ENCODE measurements around the gene HBEGF. TPM values are rescaled to one million over a fixed set of nuclear protein-coding genes. Genes with fewer than 3 reads are reported as not detected.

The HBEGF gene
- total and polyA plus RNA-seq, 2 experiments from 2014 or later: 3.7 to 4.9 TPM

DNA sequence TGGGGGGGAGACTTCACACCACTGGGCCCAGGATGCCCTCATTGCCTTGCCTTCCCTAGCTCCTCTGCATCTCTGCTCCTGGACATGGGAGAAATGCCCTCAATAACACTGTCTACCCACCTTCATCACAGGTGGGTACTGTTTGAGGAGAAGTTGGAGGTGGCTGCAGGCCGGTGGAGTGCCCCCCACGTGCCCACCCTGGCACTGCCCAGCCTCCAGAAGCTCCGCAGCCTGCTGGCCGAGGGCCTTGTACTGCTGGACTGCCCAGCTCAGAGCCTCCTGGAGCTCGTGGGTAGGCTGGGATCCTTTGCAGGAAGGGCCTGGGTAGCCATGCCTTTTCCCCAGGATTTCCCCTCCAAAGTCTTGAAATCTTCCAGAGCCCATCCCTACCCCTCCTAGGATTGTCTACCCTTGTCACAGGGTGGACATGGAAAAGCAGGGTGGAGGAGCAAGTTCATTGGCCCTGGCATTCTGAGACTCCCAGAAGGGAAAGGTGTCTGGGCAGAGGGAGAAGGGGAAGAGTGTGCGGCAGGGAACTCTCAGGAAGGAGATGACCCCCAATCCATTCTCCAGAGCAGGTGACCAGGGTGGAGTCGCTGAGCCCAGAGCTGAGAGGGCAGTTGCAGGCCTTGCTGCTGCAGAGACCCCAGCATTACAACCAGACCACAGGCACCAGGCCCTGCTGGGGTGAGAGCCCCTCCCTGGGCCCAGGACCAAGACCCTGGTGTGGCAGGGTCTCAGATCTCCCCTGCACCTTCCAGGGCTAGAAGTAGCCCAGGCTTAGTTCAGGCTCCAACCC, 14.5 kb upstream of the HBEGF start:
- Histone ChIP-seq H3K27ac (no peak overlapping the region), H3K4me1 (ENCODE audit: low read depth) (no peaks in the 10 kb centered on the region), H3K9me3 (ENCODE audit: low read depth) (no peaks in the 10 kb centered on the region), H3K27me3 (peaks cover 16% of the 10 kb centered on the region), H3K4me3 (no peak overlapping the region), H3K36me3 (no peaks in the 10 kb centered on the region)
- no peak for DNase-seq (ENCODE audit: low read depth in 1 of 2, low spot score in 1 of 2)
- TF ChIP-seq, protein P1, sequence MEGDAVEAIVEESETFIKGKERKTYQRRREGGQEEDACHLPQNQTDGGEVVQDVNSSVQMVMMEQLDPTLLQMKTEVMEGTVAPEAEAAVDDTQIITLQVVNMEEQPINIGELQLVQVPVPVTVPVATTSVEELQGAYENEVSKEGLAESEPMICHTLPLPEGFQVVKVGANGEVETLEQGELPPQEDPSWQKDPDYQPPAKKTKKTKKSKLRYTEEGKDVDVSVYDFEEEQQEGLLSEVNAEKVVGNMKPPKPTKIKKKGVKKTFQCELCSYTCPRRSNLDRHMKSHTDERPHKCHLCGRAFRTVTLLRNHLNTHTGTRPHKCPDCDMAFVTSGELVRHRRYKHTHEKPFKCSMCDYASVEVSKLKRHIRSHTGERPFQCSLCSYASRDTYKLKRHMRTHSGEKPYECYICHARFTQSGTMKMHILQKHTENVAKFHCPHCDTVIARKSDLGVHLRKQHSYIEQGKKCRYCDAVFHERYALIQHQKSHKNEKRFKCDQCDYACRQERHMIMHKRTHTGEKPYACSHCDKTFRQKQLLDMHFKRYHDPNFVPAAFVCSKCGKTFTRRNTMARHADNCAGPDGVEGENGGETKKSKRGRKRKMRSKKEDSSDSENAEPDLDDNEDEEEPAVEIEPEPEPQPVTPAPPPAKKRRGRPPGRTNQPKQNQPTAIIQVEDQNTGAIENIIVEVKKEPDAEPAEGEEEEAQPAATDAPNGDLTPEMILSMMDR (IDR thresholded peaks at IDR 0.05; ENCODE audit: low read depth, low read length): no peak

DNA sequence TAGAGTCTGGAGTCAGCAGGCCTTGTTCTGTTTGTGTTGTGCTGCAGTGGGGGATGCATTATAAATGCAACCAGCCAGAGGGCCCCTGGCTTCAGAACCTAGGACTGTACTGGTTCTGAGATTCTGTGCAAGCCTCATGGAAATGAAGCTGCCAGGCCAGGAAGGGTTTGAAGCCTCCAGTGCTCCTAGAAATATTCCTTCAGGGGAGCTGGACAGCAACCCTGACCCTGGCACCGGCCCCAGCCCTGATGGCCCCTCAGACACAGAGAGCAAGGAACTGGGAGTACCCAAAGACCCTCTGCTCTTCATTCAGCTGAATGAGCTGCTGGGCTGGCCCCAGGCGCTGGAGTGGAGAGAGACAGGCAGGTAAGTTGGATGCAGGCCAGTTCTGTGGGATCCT, 13.7 kb upstream of the HBEGF start, which contains the start of gene SLC4A9:
Gene SLC4A9 (plus strand): TSS at position 94 of the 400 bp plus-strand sequence. CDS start 43 bp downstream, at position 137.
- Histone ChIP-seq H3K27ac (no peak within 1 kb of the TSS), H3K4me1 (ENCODE audit: low read depth) (no peaks in the 10 kb centered on the region), H3K4me3 (no peak within 1 kb of the TSS), H3K36me3 (no peaks in the 10 kb centered on the region), H3K27me3 (peaks cover 12% of the 10 kb centered on the region), H3K9me3 (ENCODE audit: low read depth) (no peaks in the 10 kb centered on the region)
- no peak for DNase-seq (ENCODE audit: low read depth in 1 of 2, low spot score in 1 of 2)
- TF ChIP-seq, protein P1 (IDR thresholded peaks at IDR 0.05; ENCODE audit: low read depth, low read length): no peak

DNA sequence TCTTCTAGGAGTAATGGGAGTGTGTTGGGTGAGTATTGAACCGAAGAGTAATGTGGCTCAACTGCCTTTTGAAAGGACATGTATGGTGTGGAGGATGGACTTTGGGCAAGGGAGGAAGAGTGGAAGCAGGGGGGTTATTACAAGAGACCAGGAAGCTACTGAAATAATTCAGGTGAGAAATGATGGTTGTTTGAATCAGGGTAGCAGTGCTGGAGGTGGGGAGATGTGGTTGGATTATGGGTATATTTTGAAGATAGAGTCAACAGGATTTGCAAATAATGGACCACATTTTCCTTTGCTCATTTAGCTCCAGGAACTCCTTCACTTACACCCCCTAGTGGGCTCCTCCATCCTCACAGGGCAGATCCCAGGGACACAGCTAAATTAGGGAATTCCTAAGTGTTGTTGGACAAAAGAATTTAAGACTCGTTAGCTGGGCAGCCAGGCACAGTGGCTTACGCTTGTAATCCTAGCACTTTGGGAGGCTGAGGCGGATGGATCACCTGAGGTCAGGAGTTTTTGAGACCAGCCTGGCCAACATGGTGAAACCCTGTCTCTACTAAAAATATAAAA, 12.4 kb upstream of the HBEGF start:
- Histone ChIP-seq H3K9me3 (ENCODE audit: low read depth) (no peaks in the 10 kb centered on the region), H3K27ac (no peak overlapping the region), H3K4me3 (no peak overlapping the region), H3K36me3 (no peaks in the 10 kb centered on the region), H3K27me3 (peaks cover 5% of the 10 kb centered on the region), H3K4me1 (ENCODE audit: low read depth) (no peaks in the 10 kb centered on the region)
- DNase-seq (ENCODE audit: low read depth in 1 of 2, low spot score in 1 of 2): peak; percentile 51 to 58
- TF ChIP-seq, protein P1 (IDR thresholded peaks at IDR 0.05; ENCODE audit: low read depth, low read length): peak; percentile 59

DNA sequence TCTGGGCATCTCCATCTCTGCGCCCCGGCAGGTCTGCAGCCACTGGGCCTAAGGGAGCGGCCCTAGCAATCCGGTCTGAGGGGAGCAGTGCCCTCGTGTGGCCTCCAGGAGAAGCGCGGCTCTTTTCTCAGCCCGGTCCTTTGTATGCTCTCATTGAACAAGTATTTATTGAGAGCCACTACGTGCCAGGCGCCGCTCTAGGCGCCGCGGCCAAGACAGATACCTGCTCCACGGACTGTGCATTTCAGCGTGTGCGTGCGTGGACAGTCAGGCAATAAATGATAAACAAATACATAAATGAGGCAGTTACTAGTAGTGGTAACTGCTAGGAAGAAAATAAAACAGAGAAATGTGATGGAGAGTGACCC, 11.3 kb upstream of the HBEGF start:
- H3K36me3 ChIP-seq: no peaks in the 10 kb centered on the region
- no peak overlapping the region for H3K4me3 ChIP-seq
- H3K9me3 ChIP-seq (ENCODE audit: low read depth): no peaks in the 10 kb centered on the region
- TF ChIP-seq, protein P1 (IDR thresholded peaks at IDR 0.05; ENCODE audit: low read depth, low read length): peak; percentile 95
- peak; percentile 89 to 91 for DNase-seq (ENCODE audit: low read depth in 1 of 2, low spot score in 1 of 2)
- no peaks in the 10 kb centered on the region for H3K27me3 ChIP-seq
- no peak overlapping the region for H3K27ac ChIP-seq
- H3K4me1 ChIP-seq (ENCODE audit: low read depth): no peaks in the 10 kb centered on the region

DNA sequence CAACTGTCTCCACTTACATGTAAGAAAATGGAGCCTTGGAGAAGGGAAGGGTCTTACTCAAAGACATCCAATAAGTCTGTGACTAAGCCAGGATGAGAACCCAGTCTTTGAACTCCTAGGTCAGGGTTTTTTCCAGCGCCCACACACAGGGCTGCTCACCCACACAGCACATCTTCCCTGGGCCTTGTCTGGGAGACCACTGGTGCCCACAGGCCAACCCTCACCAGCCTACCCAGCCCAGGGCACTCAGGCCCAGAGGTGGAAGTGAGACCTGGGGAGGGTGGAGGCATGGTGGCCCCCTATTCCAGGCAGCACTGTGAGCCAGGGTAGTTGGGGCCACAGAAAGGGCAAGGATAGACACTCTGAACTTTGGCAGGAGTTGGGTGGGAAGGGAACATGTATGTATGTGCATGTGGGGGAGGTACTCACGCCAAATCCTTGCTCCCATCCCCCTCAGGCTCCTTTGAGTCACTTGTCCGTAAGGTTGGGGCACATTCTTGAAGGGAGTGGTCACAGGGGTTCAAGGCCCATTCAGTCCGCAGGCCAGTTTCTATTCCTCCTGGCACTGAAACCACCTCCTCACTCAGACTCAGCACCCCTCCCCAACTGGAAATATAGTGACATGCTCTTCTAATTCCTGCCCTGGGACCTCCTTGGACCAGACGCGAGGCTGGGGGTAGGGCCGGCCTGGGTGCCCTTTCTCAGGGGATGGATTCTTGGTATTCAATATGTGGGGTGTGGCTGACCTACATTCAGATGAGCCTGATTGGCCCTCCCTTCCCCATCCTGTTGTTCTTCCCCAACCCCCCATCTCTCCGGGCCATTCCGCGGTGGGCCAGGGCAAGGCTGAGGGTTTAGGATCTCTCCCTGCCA, 10.7 kb upstream of the HBEGF start:
- Histone ChIP-seq H3K27ac (no peak overlapping the region), H3K4me3 (no peak overlapping the region), H3K36me3 (no peaks in the 10 kb centered on the region), H3K9me3 (ENCODE audit: low read depth) (no peaks in the 10 kb centered on the region), H3K27me3 (no peaks in the 10 kb centered on the region), H3K4me1 (ENCODE audit: low read depth) (no peaks in the 10 kb centered on the region)
- no peak for DNase-seq (ENCODE audit: low read depth in 1 of 2, low spot score in 1 of 2)
- TF ChIP-seq, protein P1 (IDR thresholded peaks at IDR 0.05; ENCODE audit: low read depth, low read length): no peak
